Suprapubic skin (tissue), 4 donors: Measurements from ENCODE around the gene LZIC. TPM values are rescaled to one million over a fixed set of nuclear protein-coding genes. Genes with fewer than 3 reads are reported as not detected.
A peak's percentile ranks its signal among the peaks of the same experiment; 100 is the strongest.
"Not testable (repeated sequence)": the region's sequence is repeated elsewhere in the genome, so short reads cannot be mapped to it uniquely, and the experiment has no call there.

ENCODE experiments used
- DNase-seq, 2 donors: peaks; one replicate each; pipeline ENCODE4 v3.0.0-alpha.2; 2019; ENCODE audit warnings: low spot score in 2 of 2
- H3K27ac ChIP-seq: fragments of 200-600 bp; sonication (generic); one replicate; pipeline ENCODE4 v1.5.1; 2019
- H3K27me3 ChIP-seq: fragments of 200-600 bp; sonication (generic); one replicate; pipeline ENCODE4 v1.5.1; 2019
- H3K36me3 ChIP-seq: fragments of 200-600 bp; sonication (generic); one replicate; pipeline ENCODE4 v1.5.1; 2019
- H3K4me1 ChIP-seq: fragments of 200-600 bp; sonication (generic); one replicate; pipeline ENCODE4 v1.5.1; 2019
- H3K4me3 ChIP-seq: fragments of 200-600 bp; sonication (generic); one replicate; pipeline ENCODE4 v1.5.1; 2019; ENCODE audit warnings: mild to moderate bottlenecking
- H3K9me3 ChIP-seq: fragments of 200-600 bp; sonication (generic); one replicate; pipeline ENCODE4 v1.5.1; 2019
- EP300 ChIP-seq: sonication (generic); formaldehyde crosslinking; IDR thresholded peaks from one replicate; pipeline ENCODE4 v1.6.1; 2017; ENCODE audit warnings: antibody characterized with exemption
- POLR2A ChIP-seq, 2 donors: fragments of 450-650 bp; IDR thresholded peaks; one replicate each; pipeline ENCODE4 v1.6.1; 2017; ENCODE audit warnings: antibody characterized with exemption in 2 of 2, mild to moderate bottlenecking in 2 of 2, moderate library complexity in 2 of 2
- POLR2AphosphoS5 ChIP-seq, 3 donors: sonication (generic); formaldehyde crosslinking; IDR thresholded peaks; one replicate each; pipeline ENCODE4 v1.6.1; 2017; ENCODE audit warnings: antibody characterized with exemption in 3 of 3
- WGBS: methylation state at CpG from one replicate; pipeline ENCODE4 v1.1.5; 2018; 5-methylcytosine and 5-hydroxymethylcytosine counted together
- total RNA-seq, 4 donors: library from RNA; depleted of rRNA; stranded (reverse); fragments of >200 nt; gene quantifications; one replicate each; pipeline ENCODE4 v1.1.0, GENCODE V29; 2016
- TF ChIP-seq, protein P1 (sequence below), 2 donors: fragments of 200-600 bp in 1 of 2; fragments of 450-650 bp in 1 of 2; sonication (generic) in 1 of 2; IDR thresholded peaks; one replicate each; pipeline ENCODE4 v1.5.1; 2016 to 2019; ENCODE audit warnings: antibody characterized with exemption in 2 of 2, mild to moderate bottlenecking in 1 of 2, moderate library complexity in 1 of 2

Gene LZIC
- total RNA-seq, 4 donors from 2014 or later = 19.8 to 33.4 (median 23.5) TPM

GRCh38 chr1:9917901-9918300 lies 25.3 kb downstream of the LZIC start:
- H3K27me3 ChIP-seq = no peaks in the 10 kb centered on the region
- H3K4me3 ChIP-seq = no peak overlapping the region
- H3K9me3 ChIP-seq = no peaks in the 10 kb centered on the region
- no peak for TF ChIP-seq POLR2A (IDR thresholded peaks at IDR 0.05)
- no peak for TF ChIP-seq EP300
- no peak for TF ChIP-seq POLR2AphosphoS5 (IDR thresholded peaks at IDR 0.05)
- TF ChIP-seq, protein P1, sequence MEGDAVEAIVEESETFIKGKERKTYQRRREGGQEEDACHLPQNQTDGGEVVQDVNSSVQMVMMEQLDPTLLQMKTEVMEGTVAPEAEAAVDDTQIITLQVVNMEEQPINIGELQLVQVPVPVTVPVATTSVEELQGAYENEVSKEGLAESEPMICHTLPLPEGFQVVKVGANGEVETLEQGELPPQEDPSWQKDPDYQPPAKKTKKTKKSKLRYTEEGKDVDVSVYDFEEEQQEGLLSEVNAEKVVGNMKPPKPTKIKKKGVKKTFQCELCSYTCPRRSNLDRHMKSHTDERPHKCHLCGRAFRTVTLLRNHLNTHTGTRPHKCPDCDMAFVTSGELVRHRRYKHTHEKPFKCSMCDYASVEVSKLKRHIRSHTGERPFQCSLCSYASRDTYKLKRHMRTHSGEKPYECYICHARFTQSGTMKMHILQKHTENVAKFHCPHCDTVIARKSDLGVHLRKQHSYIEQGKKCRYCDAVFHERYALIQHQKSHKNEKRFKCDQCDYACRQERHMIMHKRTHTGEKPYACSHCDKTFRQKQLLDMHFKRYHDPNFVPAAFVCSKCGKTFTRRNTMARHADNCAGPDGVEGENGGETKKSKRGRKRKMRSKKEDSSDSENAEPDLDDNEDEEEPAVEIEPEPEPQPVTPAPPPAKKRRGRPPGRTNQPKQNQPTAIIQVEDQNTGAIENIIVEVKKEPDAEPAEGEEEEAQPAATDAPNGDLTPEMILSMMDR (IDR thresholded peaks at IDR 0.05) = no peak
- 91% methylated on average over 1 of the region's 1 CpG for WGBS
- no peak overlapping the region for H3K27ac ChIP-seq
- DNase-seq = no peak
- no peaks in the 10 kb centered on the region for H3K36me3 ChIP-seq
- H3K4me1 ChIP-seq = no peaks in the 10 kb centered on the region

GRCh38 chr1:9917495-9917894 lies 25.7 kb downstream of the LZIC start:
- not testable (repeated sequence) for H3K36me3 ChIP-seq, H3K4me1 ChIP-seq, H3K27me3 ChIP-seq, H3K27ac ChIP-seq, DNase-seq, H3K4me3 ChIP-seq, H3K9me3 ChIP-seq
- WGBS = 97% methylated on average over 3 of the region's 3 CpGs

DNA sequence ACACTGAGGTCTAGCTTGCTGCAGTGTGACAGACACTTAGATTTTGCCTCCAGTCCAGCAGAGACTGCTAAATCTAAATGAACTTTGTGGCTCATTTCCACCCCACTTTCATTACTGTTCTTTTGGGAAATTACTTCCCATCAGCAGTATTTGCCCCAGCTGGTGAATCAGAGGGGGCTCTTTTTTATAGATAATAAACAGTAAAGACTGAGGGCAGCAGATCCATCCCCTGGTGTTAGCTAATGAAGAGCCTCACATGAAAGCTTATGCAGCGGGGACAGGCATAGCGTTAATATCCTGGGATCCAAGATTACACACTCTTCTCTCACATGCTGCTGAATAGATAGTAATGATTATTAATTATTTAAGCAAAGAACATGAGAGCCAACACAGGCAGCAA lies 26.7 kb downstream of the LZIC start:
- 89% methylated on average over 2 of the region's 2 CpGs for WGBS
- Histone ChIP-seq H3K36me3 (no peaks in the 10 kb centered on the region), H3K9me3 (no peaks in the 10 kb centered on the region), H3K4me3 (no peak overlapping the region), H3K27ac (no peak overlapping the region), H3K4me1 (peaks cover 11% of the 10 kb centered on the region), H3K27me3 (no peaks in the 10 kb centered on the region)
- no peak for DNase-seq
- TF ChIP-seq EP300 (no peak), POLR2A (IDR thresholded peaks at IDR 0.05) (no peak), POLR2AphosphoS5 (IDR thresholded peaks at IDR 0.05) (no peak)
- TF ChIP-seq, protein P1 (IDR thresholded peaks at IDR 0.05) = no peak

DNA sequence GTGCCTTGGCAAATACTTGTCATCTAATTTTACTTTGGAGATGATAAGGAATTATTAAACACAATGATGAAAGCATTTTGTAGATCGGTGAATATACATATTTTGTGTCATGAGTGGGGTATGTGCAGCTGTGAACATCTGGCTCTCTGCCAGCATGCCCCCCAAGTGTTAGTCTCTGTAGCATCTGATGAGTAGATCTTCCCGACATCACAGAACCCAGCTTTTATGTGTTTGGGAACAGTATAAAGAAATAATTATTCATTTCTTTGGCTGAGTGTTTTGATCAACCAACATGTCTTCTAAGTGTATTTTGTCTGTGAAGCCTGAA lies 28.6 kb downstream of the LZIC start:
- no peaks in the 10 kb centered on the region for H3K27me3 ChIP-seq
- H3K9me3 ChIP-seq = no peaks in the 10 kb centered on the region
- H3K4me3 ChIP-seq = no peak overlapping the region
- H3K36me3 ChIP-seq = no peaks in the 10 kb centered on the region
- H3K27ac ChIP-seq = no peak overlapping the region
- WGBS = 56% methylated on average over 2 of the region's 2 CpGs
- no peak for DNase-seq
- TF ChIP-seq EP300 (no peak), POLR2AphosphoS5 (IDR thresholded peaks at IDR 0.05) (no peak), POLR2A (IDR thresholded peaks at IDR 0.05) (no peak)
- TF ChIP-seq, protein P1 (IDR thresholded peaks at IDR 0.05) = peak in 1 of 2 donors; percentile 25
- H3K4me1 ChIP-seq = peaks cover 19% of the 10 kb centered on the region

DNA sequence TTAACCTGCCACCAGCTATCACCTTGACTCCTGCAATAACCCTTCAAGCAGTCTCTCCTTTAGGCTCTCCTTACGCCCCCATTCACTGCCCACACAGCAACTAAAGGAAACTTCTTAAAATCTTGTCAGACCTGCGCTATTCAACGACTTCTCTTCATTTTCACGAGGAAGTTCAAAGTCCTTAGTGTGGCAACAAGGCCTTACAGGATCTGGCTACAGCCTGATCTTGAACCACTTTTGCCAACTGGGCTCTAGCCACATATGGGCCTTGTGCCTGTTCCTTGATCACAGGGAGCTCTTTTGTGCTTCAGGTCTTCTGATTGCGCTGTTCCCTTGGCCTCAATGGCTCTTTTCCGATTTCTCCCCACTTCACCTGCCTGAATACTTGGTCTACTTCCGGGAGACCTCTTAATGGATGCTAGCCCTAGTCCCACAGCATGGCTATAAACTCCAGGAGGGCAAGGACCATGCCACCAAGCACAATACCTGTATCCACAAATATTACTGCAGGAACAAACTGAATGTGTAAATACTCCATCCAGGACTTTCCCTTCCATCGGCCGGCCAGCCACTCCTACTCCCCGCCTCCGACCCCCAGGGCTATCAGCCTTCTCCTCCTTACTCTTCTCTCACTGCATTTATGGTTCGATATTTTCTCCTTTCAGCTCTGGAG lies 30.8 kb downstream of the LZIC start:
- no peak for DNase-seq
- Histone ChIP-seq H3K9me3 (no peaks in the 10 kb centered on the region), H3K27ac (peak overlapping the region; percentile 15), H3K36me3 (no peaks in the 10 kb centered on the region), H3K4me1 (peaks cover 39% of the 10 kb centered on the region), H3K27me3 (no peaks in the 10 kb centered on the region), H3K4me3 (no peak overlapping the region)
- TF ChIP-seq POLR2AphosphoS5 (IDR thresholded peaks at IDR 0.05) (no peak), POLR2A (IDR thresholded peaks at IDR 0.05) (no peak), EP300 (no peak)
- TF ChIP-seq, protein P1 (IDR thresholded peaks at IDR 0.05) = no peak
- WGBS = 71% methylated on average over 12 of the region's 12 CpGs
